HS-5 (cell line): Measurements from ENCODE around the gene BORCS8.
A peak's percentile ranks its signal among the peaks of the same experiment; 100 is the strongest.
"Not testable (repeated sequence)": the region's sequence is repeated elsewhere in the genome, so short reads cannot be mapped to it uniquely, and the experiment has no call there.

Experiments used
- DNase-seq: peaks from one replicate; pipeline ENCODE4 v3.0.0-alpha.2; 2012; ENCODE audit warnings: low read depth

BORCS8 gene

DNA sequence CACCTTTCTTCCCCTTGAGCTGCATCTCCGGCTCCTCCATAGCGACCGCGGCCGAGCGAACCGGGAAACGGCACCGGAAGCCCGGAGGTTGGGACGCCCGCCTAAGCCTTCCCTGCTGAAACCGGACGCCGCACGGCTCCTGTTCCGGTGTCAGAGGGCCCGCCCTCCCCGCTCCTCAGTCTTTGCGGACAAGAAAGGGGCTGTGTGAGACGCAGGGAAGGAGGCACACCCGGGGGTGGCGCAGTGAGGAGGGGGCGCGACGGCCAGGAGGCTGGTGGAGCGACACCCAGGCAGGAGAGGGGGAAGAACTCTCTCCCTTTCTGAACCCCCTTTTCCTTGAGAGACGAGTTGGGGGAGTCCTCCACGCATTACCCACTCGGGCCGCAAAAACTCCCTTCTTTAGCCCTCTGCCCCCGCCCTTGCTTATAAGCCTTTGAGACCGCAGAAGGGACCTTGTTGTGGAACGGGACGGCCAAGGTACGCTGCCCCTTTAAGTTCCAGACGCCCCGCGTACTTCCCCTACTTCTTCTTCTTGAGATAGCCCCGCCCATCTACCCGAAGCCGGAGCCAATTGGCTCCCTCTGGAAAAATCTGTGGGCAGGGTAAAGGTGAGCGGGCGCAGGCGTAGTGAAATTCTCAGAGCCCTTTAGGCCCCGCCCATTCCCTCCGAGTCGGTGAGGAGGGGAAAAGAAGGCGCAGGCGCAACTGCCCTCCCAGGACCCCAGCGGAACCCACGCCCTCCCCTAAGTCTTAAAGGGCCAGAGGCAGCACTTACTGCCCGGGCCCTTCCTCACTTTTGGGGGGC, at the start of gene BORCS8, which contains the start of gene RFXANK:
Gene BORCS8 (minus strand): TSS at position 75 of the 805 bp plus-strand sequence. CDS start 35 bp downstream, at position 40.
Gene RFXANK (plus strand): TSS at position 181 of the 805 bp plus-strand sequence. CDS start 1,689 bp downstream, outside the sequence.
- peak; percentile 96 for DNase-seq

DNA sequence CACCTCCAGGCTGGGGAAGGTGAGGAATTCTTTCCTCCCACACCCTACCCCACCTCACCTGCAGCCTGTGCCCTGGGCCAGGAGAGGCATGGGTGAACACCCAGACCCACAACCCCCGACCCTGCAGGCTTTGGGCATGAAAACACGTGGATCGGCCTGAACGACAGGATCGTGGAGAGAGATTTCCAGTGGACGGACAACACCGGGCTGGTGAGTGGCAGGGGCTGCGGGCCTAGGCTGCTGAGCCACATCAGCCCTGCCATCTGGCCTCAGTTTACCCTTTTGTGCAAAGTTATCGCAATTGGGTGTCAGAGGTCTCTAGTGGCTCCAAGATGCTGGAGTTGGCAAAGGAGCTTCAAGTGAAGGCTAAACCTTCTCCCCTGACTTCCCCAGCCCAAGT, 48.5 kb upstream of the BORCS8 start:
- no peak for DNase-seq

DNA sequence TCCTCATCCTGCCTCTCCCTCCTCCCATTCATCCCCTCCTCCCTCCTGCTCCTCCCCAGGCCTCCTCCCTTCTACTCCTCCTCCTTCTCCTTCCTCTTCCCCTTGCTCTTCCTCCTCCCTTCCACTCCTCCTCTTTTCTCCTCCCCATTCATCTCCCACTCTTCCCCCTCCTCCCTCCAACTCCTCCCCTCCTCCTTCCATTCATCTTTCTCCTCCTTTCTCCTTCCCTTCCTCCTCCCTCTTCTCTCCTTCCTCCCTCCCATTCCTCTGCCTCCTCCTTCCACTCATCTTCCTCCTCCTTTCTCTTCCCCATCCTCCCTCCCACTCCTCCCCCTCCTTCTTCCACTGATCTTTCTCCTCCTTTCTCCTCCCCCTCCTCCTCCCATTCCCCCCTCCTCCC, 47.7 kb upstream of the BORCS8 start:
- no peak for DNase-seq

DNA sequence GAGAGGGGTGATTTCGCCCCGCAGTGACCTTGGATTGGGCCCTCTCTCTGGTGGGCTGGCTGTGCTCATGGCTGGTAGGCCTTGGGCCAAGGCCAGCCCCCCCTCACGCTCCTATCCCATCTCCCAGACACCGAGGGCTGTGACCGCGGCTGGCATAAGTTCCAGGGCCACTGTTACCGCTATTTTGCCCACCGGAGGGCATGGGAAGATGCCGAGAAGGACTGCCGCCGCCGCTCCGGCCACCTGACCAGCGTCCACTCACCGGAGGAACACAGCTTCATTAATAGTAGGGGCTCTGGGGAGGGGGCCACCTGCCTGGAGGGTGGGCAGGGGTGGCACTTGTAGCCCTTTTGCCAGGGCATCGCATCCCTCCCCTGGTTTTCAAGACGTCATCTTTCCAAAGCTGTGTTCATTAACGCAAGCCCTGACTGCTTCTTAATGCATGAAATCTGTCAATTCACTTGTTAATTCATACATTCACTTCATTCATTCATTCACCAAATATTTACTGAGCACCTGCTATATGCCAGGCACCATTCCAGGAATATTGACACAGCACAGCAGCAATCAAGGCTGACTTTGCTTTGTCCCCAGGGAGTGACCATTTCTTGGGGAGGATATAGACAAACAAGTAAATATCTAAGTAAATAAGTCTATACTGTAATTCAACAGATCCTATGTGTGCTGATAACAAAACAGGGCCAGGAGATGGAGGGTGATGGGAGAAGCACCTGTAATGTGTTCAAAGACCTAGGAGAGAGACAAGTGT, 46.4 kb upstream of the BORCS8 start:
- DNase-seq = no peak

DNA sequence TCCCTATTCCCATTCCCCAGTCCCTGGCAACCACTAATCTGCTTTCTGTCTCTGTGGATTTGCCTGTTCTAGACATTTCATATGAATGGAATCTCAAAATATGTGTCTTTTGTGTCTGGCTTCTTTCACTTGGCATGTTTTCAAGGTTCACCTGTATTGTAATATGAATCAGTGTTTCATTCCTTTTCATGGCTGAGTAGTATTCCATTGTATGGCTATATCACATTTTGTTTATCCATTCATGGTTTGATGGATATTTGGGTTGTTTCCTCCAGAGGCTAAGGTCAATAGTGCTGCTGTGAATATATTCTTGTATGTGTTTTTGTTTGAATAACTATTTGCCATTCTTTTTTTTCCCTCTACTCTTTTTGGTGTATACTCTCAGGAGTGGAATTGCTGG, 44.2 kb upstream of the BORCS8 start:
- DNase-seq = no peak

DNA sequence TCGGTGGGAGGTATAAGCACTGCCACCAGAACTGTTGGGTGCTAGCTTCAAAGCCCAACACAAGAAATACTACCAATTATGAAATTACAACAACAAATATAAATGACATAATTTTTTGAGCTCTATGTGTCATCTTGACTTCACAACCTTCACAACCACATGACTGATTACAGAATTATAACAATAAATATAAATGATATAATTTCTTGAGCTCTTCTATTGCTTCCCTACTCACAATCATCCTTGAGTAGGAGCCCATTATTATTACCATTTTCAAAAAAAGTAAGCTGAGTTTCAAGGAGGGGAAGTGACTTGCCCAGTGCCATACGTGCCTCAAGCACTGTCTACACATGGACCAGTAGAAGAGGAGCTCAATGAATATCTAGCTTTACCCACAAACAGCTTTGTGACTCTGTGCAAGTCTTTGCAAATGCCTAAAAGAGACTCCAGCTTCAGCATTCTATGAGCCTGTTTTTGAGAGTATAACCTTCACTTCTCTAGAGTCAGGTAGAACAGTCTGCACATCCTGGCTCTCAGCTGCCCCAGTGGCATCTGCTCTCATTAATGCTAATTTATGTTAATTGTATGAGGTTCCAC, 42.4 kb upstream of the BORCS8 start:
- DNase-seq = no peak

DNA sequence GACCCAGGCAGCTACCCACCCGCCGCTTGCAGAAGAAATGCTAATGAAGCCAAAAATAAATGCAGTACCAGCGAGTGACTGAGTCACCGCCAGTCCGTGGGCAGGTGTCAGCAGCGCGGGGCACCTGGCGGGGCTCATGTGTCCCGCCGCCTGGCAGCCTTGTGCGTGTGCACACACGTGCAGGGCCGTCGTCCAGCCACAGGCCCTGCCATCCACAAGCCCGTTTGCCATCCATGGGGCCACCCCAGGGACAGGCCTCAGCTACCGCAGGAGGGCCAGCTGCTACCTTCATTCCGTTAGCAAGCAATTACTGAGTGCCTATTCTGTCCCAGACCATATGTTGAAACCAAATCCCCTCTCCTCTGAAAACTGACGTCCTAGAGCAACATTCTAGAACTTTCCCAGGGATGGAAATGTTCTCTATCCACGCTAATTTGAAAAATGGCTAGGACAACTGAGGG, 40.3 kb upstream of the BORCS8 start:
- no peak for DNase-seq

DNA sequence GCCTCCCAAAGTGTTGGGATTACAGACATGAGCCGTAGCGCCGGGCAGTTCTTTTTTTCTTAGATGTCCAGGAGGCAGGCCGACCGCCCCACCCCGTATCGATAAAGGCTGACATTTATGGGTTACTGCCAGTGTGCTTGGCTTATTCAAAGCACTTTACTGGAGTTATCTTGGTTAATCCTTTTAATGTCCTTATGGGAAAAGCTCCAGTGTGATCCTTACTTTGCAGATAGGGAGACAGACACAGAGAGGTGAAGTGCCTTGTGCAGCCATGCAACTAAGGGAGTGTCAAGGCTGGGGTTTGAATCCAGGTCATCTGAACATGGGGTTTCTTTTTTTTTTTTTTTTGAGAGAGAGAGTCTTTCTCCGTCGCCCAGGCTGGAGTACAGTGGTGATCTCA, 39.0 kb upstream of the BORCS8 start:
- DNase-seq = no peak

DNA sequence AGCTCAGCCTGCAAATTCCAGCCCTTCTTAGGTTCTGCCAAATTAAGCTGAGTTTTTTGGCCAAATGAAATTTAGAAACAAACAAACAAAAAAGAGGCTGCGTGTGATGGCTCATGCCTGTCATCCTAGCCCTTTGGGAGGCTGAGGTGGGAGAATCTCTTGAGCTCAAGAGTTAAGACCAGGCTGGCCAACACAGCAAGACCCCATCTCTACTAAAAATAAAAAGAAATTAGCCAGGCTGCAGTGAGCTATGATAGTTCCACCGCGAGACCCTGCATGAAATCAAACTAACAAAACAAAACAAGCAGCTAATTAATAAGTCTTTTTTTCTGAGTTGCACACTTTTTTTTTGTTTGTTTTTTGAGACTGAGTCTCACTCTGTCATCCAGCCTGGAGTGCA, 37.7 kb upstream of the BORCS8 start:
- DNase-seq = no peak

DNA sequence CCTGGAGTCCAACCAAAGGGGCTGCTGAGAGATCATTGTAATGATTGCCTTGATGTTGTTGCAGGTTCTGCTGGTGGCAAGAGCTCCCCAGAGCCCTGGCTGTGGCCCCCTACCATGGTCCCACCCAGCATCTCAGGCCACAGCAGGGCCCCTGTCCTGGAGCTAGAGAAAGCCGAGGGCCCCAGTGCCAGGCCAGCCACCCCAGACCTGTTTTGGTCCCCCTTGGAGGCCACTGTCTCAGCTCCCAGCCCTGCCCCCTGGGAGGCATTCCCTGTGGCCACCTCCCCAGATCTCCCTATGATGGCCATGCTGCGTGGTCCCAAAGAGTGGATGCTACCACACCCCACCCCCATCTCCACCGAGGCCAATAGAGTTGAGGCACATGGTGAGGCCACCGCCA, 35.3 kb upstream of the BORCS8 start:
- DNase-seq = no peak

DNA sequence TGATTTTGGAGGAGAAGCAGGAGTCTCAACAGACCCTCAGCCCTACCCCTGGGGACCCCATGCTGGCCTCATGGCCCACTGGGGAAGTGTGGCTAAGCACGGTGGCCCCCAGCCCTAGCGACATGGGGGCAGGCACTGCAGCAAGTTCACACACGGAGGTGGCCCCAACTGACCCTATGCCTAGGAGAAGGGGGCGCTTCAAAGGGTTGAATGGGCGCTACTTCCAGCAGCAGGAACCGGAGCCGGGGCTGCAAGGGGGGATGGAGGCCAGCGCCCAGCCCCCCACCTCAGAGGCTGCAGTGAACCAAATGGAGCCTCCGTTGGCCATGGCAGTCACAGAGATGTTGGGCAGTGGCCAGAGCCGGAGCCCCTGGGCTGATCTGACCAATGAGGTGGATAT, 34.7 kb upstream of the BORCS8 start:
- no peak for DNase-seq

DNA sequence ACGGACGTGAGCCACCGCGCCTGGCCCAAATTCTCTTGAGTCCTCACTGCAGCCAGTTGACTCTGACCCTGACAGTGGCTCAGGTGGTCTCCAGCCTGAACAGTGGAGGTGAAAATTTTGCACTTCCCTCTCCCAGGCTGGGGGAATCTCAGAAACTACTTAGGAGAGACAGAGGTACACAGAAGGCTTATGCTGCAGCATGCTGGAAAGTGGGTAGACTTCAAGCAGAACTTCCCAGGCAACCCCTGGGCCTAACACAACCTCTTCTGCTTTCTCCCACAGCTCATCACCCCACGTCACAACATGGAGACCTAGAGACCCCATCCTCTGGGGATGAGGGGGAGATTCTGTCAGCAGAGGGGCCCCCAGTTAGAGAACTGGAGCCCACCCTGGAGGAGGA, 34.3 kb upstream of the BORCS8 start:
- no peak for DNase-seq

DNA sequence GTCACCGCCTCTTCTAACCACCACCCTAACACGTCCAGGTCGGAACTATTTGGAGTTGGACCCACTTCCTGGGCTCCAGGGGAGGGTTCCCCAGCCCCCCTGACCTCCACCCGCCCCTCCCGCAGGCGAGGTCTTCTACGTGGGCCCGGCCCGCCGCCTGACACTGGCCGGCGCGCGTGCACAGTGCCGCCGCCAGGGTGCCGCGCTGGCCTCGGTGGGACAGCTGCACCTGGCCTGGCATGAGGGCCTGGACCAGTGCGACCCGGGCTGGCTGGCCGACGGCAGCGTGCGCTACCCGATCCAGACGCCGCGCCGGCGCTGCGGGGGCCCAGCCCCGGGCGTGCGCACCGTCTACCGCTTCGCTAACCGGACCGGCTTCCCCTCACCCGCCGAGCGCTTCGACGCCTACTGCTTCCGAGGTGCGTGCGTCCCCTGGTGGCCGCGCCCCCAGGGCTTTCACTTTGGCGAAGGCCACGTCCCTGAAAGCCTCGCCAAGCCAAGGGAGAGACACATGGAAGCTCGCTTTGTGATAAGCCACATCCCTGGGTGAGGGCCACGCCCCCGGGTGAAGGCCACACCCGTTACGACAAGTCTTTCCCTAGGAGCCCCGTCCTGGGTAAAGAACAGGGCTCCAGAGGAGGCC, 33.0 kb upstream of the BORCS8 start:
- DNase-seq = no peak

DNA sequence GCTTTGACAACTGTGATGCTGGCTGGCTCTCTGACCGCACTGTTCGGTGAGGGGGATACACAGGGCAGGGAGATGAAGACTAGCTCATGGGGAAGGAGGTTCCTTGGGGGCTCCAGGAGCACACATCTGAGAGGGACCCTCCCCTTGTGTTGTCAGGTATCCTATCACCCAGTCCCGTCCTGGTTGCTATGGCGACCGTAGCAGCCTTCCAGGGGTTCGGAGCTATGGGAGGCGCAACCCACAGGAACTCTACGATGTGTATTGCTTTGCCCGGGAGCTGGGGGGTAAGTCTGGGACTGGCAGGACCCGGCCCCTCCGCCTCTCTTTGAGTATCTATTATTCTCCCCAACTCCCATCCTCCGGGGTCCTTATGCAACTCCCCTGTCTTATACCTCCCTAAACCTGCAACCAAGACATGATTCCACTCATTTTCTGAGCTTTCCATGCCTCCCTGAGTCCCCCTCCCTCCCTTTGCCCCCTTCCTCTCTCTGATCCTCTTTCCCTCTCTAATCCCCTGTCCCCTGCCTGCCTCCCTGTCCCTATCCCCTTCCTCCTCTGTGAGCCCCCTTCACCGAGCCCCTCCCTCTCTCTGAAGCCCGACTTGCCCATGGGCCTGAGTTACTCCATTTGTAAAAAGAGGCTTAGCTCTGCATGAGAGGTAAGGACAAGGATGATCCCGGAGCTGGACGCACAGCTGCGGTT, 32.3 kb upstream of the BORCS8 start:
- no peak for DNase-seq

DNA sequence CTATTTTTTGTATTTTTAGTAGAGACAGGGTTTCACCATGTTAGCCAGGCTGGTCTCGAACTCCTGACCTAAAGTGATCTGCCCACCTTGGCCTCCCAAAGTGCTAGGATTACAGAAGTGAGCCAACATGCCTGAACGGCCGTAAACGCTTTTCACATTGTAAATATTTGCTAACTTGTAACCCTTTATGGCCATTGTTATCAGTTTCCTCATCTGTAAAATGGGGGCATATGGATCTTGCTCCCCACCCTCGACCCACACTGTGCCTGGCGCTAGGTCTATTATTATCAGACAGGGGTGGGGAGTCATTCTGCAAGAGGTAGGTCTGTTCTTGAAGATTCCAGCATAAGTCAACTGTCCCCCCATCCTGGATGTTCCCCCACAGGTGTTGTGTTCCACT, 31.7 kb upstream of the BORCS8 start:
- DNase-seq = no peak

DNA sequence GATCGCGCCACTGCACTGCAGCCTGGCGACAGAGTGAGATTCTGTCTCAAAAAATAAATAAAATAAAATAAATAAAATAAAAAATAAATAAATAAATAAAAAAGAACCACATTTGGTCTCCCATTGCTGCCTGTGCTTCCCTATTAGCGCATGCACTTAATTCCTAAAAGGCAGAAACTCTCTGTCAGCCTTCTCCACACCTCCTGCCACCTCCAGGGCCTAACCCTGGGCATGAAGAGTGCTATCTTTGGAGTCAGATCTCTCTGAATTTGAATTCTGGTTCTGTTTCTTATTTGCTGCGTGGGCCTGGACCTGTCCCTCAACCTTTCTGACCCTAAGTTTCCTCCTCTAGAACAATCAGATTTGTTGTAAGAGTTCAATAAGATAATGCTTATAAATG, 31.1 kb upstream of the BORCS8 start:
- no peak for DNase-seq

DNA sequence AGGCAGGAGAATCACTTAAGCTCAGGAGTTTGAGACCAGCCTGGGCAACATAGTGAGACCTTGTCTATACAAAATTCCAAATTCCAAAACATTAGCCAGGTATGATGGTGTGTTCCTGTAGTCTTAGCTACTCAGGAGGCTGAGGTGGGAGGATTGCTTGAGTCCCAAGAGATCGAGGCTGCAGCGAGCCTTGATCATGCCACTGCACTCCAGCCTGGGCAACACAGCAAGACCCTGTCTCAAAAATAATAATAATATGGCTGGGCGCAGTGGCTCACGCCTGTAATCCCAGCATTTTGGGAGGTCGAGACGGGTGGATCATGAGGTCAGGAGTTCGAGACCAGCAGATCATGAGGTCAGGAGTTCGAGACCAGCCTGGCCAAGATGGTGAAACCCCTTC, 29.0 kb upstream of the BORCS8 start:
- not testable (repeated sequence) for DNase-seq

DNA sequence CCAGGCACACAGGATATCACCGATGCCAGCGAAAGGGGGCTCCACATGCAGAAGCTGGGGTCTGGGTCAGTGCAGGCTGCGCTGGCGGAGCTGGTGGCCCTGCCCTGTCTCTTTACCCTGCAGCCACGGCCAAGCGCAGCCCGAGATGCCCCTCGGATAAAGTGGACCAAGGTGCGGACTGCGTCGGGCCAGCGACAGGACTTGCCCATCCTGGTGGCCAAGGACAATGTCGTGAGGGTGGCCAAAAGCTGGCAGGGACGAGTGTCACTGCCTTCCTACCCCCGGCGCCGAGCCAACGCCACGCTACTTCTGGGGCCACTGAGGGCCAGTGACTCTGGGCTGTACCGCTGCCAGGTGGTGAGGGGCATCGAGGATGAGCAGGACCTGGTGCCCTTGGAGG, 27.0 kb upstream of the BORCS8 start:
- no peak for DNase-seq

DNA sequence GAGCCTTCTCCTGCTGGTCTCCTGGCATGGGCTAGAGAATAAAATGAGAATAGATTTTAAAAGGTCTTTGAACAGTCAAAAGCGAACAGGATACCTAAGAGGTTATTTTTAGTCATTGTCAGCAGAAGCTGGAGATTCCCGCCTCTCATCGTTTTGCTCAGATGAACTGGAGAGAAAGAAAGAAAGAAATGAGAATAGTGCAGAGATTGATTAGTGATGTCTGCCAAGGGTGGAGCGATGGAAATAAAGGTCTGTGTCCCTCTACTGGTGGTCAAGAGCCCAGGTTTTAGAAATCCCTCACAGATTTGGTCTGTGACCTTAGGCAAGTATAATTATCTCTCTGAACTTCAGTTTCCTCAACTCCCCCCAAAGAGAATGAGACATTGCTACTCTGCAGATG, 25.1 kb upstream of the BORCS8 start:
- DNase-seq = no peak

DNA sequence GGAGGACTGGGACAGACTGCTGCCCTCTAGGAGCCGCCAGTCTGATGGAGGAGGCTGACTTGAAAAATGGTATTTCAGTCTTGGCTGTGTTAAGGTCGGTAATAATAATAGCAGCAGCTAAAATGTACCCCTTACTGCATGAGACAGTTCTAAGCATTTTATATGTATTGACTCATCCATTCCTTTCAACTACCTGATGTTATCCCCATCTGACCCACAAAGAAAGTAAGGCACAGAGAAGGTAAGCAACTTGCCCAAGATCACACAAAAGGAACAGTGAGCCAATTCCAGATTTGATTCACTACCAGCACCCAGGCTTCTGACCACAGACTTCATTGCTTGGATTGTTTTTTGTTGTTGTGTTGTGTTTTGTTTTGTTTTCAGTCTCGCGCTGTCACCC, 23.8 kb upstream of the BORCS8 start:
- no peak for DNase-seq

DNA sequence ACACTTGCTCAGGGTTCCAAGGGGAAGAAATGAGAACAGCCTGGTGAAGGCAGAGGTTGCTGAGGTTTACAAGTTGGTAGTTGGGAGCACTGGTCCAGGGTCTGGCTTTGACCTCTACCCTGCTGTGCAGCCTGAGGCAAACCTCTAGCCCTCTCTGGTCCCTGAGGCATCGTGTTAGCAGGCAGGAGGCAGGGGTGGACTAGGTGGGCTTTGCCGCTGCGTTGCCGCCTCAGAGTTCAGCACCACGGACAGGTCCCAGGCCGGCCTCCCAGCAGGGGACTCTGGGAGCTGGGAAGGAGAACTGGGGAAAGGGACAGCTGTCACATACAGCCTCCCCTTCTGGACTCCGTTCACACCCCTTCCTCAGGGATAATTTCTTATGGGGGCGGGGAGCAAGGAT, 22.9 kb upstream of the BORCS8 start:
- no peak for DNase-seq

DNA sequence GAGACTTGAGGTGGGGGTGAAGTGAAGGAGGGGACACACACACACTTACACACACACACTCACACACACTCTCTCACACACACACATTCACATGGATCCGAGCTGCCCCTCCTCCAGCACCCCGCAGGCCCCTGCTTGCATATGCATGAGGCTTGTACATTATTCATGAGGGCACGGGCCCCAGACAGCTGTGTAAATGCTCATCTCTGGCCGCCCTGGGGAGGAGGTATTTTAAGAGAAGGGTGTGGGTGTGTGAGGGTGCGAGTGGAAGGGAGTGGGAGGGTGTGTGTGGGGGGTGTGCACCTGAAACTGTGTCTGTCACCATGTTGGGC, 22.2 kb upstream of the BORCS8 start:
- DNase-seq = no peak
